ENCODE data around the gene TFRC. TPM values are rescaled to one million over a fixed set of nuclear protein-coding genes. Genes with fewer than 3 reads are reported as not detected.

Gene TFRC
- total RNA-seq, 1 experiment from 2014 or later, result 261 TPM

DNA sequence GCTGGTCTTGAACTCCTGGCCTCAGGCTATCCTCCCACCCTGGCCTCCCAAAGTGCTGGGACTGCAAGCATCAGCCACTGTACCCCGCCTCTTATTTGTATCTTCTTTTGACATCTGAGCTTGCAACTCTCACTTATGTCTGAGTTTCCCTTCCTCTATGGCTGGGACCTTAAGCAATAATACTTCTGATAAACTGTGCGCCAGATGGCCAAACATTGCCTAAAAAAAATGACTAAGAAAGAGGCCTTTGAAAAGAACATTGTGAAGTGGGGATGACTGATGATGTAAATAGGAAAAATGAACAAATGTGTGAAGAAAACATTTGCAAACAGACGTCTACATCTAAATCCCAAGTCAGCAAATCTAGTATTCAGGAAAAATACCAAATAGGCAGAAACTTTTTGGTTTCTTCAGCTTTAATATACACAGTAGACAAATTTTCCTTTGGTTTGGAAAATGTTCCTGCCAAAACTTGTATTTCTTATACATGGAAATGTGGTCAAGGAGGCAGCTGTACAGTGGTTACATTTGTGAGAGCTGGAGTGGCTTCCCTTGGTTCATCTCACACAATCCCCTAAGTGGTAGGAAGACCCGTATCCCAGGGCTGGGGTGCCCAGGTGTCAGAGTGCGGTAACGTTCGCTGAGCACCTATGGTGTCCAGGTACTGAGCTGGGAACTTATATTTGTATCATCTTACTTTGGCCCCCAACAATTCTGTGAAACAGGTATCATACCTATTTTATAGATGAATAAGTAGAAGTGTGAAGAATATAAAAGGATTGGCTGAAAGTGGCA, 11.6 kb upstream of the TFRC start:
- no peaks in the 10 kb centered on the region for H3K36me3 ChIP-seq (ENCODE audit: control insufficient read depth in 1 of 2, insufficient read depth in 2 of 2, low read length in 2 of 2)
- ChIA-PET CTCF (no interaction called here), POLR2A (no interaction called here), RAD21 (ENCODE audit: low non-redundant PET in 1 of 2, low total read pairs in 2 of 2, uncharacterized antibody in 2 of 2, unreplicated experiment in 2 of 2) (no interaction called here)
- no peaks in the 10 kb centered on the region for H3K79me2 ChIP-seq (ENCODE audit: insufficient read depth, low read length)
- no peaks in the 10 kb centered on the region for H3K9me3 ChIP-seq (ENCODE audit: control insufficient read depth in 1 of 2, insufficient read depth in 1 of 2, low read depth in 1 of 2, low read length in 2 of 2)
- BruUV-seq (replicated peaks), result no TSS peak
- intact Hi-C loops (cut with micrococcal nuclease), result no loop called here
- no peak for TF ChIP-seq TCF7L2 (IDR thresholded peaks at IDR 0.05; ENCODE audit: borderline replicate concordance, extremely low read depth, insufficient read depth, insufficient read length)
- TF ChIP-seq, protein P1, sequence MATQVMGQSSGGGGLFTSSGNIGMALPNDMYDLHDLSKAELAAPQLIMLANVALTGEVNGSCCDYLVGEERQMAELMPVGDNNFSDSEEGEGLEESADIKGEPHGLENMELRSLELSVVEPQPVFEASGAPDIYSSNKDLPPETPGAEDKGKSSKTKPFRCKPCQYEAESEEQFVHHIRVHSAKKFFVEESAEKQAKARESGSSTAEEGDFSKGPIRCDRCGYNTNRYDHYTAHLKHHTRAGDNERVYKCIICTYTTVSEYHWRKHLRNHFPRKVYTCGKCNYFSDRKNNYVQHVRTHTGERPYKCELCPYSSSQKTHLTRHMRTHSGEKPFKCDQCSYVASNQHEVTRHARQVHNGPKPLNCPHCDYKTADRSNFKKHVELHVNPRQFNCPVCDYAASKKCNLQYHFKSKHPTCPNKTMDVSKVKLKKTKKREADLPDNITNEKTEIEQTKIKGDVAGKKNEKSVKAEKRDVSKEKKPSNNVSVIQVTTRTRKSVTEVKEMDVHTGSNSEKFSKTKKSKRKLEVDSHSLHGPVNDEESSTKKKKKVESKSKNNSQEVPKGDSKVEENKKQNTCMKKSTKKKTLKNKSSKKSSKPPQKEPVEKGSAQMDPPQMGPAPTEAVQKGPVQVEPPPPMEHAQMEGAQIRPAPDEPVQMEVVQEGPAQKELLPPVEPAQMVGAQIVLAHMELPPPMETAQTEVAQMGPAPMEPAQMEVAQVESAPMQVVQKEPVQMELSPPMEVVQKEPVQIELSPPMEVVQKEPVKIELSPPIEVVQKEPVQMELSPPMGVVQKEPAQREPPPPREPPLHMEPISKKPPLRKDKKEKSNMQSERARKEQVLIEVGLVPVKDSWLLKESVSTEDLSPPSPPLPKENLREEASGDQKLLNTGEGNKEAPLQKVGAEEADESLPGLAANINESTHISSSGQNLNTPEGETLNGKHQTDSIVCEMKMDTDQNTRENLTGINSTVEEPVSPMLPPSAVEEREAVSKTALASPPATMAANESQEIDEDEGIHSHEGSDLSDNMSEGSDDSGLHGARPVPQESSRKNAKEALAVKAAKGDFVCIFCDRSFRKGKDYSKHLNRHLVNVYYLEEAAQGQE (IDR thresholded peaks at IDR 0.05; ENCODE audit: low read depth), result no peak
- TF ChIP-seq RAD21 (IDR thresholded peaks at IDR 0.05; ENCODE audit: low read depth), result no peak
- no peak for TF ChIP-seq ZNF274 (IDR thresholded peaks at IDR 0.05; ENCODE audit: low read depth, low read length)
- TF ChIP-seq SP1 (IDR thresholded peaks at IDR 0.05; ENCODE audit: low read depth), result no peak
- no peak for TF ChIP-seq JUND (IDR thresholded peaks at IDR 0.05)
- TF ChIP-seq, protein P2, sequence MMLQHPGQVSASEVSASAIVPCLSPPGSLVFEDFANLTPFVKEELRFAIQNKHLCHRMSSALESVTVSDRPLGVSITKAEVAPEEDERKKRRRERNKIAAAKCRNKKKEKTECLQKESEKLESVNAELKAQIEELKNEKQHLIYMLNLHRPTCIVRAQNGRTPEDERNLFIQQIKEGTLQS (IDR thresholded peaks at IDR 0.05), result no peak
- no peak for TF ChIP-seq CBX3 (IDR thresholded peaks at IDR 0.05; ENCODE audit: low read depth)
- TF ChIP-seq POLR2A (IDR thresholded peaks at IDR 0.05; ENCODE audit: borderline replicate concordance, extremely low read depth, insufficient read depth, insufficient read length), result no peak
- no peak for TF ChIP-seq EZH2phosphoT487 (IDR thresholded peaks at IDR 0.05; ENCODE audit: borderline replicate concordance)
- TF ChIP-seq, protein P3, sequence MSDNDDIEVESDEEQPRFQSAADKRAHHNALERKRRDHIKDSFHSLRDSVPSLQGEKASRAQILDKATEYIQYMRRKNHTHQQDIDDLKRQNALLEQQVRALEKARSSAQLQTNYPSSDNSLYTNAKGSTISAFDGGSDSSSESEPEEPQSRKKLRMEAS (IDR thresholded peaks at IDR 0.05), result no peak
- TF ChIP-seq EZH2 (IDR thresholded peaks at IDR 0.05), result no peak
- no peak for TF ChIP-seq ELF1 (IDR thresholded peaks at IDR 0.05; ENCODE audit: borderline replicate concordance, low read depth)
- no peak overlapping the region for H3K9ac ChIP-seq (ENCODE audit: low read length)
- DNase-seq (ENCODE audit: low read depth, low spot score) (no peak), ATAC-seq (no peak)
- no peaks in the 10 kb centered on the region; a peak in 1 of 4 replicates for H3K4me1 ChIP-seq (ENCODE audit: control insufficient read depth in 1 of 2, insufficient read depth in 2 of 2, low read length in 2 of 2)
- H3K9me2 ChIP-seq (ENCODE audit: insufficient read depth), result no peaks in the 10 kb centered on the region
- no peak overlapping the region for H3K27ac ChIP-seq (ENCODE audit: low read depth, low read length)
- H3K27me3 ChIP-seq (ENCODE audit: insufficient read depth, low read length), result no peaks in the 10 kb centered on the region
- H2AFZ ChIP-seq (ENCODE audit: low read depth, low read length, poor library complexity, severe bottlenecking), result no peak overlapping the region
- H3K4me3 ChIP-seq (replicated peaks in 1 of 2; ENCODE audit: low read depth in 1 of 2, low read length in 2 of 2), result no peak overlapping the region
- H3K4me2 ChIP-seq (ENCODE audit: low read length), result no peak overlapping the region
- no peaks in the 10 kb centered on the region for H4K20me1 ChIP-seq (ENCODE audit: insufficient read depth)
